GM12801 (cell line): ENCODE results near the gene ODC1.

Source experiments
- CTCF ChIP-seq: IDR thresholded peaks from one replicate; pipeline ENCODE4 v1.5.1; 2011; ENCODE audit warnings: control low read depth; ENCODE audit not compliant: insufficient read length; ENCODE audit errors: extremely low read depth

The ODC1 gene

DNA sequence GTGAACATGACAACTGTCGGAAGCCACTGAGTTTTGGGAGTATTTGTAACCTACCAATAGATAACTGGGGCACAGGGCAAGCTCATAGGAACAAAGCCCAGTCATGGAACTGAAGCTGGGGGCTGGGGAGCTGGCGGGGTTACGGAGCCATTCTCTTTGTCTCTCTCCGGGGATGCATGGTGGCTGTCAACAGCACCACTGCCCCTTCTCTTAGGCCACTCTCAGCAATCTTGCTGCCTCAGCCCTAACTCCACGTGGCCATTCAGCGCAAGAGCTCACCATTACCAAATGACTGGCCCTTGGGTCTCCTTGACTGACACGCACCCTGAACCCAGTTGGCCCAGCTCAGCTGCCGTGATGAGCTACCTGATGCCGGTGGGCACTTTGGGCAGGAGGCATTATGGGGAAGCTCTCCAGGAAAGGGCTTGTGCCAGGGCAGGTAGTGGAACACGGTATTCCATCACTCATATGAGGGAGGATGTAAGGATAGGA lies 33.6 kb upstream of the ODC1 start:
- TF ChIP-seq CTCF: no peak

DNA sequence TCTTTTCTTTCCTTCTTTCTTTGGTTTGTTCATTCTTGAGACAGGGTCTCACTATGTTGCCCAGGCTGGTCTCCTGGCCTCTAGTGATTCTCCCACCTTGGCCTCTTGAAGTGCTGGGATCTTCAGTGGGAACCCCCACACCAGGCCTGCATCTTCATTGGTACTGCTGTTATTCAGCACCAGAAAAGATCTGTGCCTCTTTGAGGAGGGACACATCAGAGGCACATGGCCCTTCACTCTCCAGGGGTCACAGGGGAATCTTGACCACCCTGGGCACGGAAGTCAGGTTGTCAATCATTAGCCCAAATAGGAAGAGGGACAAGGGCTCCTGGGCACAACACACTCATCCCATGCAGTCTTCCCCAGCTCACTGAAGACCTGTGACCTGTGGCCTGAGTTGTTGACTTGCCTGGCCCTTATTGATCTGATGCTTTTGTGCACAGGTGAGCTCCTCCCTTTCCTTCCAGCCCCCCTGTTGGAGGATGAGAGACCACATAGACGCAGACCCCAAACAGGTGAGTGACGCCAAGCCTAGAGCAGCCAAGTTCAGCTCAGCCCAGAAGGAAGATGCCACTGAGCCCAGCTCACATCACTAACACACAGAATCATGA lies 33.0 kb upstream of the ODC1 start:
- no peak for TF ChIP-seq CTCF

DNA sequence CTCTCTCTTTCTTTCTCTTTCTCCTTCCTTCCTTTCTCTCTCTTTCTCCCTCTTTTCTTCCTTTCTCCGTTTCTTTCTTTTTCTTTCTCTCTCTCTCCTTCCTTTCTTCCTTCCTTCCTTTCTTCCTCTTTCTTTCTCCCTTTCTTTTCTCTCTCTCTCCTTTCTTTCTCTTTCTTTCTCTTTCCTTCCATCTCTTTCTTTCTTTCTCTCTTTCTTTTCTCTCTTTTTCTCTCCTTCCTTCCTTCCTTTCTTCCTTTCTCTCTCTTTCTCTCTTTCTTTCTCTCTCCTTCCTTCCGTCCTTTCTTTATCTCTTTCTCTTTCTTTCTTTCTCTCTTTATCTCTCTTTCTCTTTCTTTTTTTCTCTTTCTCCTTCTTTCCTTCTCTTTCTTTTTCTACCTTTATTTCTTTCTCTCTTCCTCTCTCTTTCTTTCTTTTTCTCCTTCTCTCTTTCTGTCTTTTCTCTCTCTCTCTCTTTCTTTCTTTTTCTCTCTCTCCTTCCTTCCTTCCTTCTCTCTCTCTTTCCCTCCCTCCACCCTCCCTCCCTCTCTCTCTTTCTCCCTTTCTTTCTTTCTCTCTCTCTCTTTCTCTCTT lies 32.3 kb upstream of the ODC1 start:
- TF ChIP-seq CTCF: no peak

GRCh38 chr2:10478916-10479315 lies 30.8 kb upstream of the ODC1 start:
- TF ChIP-seq CTCF: no peak

DNA sequence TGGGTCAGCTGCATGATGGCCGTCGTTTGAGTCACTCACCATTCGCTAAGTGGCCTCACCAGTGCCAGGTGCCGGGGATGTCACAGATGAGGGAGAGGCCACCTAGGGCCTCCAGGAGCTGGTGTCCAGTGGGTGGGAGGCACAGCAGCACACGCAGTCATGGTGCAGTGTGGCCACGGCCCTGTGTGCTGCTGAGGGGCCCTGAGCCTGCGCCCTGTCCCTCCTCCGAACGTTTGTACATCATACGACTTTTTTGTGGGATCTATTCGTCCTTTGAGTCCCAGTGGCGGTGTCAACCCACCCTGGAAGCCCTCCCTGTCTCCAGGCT lies 30.1 kb upstream of the ODC1 start:
- no peak for TF ChIP-seq CTCF

DNA sequence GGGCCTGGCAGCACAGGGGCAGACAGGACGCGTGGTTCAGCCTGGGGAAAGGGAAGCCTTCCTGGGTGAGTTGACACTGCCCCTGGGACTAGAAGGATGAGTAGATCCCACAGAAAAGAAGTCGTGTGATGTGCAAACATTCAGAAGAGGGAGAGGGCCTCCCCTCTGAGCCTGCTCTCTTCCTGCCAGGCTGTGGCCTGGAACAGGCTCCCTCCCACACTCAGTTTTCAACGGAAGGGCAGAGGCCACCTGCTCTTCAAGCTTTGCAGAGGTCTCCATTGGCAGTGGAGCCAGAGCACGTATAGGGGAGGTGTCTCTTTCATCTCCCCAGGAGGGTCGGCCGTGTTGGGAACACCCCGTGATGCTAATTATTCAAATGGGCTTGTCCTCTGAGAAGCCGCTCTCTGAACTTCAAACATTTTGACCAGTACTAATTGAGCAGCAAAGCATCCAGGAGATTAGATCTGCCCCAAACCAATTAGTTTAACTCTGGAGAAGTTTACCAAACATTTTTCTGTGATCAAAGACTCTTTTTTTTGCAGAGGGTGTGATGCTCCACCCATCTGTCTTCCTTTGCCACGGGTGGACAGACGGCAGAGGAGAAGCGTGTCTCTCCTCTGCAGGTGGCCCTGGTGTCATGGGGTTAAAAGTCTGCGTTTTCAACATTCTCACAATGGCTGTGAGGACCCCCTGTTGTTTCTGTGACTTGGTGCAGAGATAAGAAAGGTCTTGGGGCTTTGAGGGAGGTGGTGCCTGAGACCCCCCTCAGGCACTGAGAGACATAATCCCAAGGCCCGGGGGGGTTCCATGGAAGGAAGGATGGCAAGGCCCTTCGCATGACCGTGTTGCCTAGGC lies 29.5 kb upstream of the ODC1 start:
- TF ChIP-seq CTCF: no peak

DNA sequence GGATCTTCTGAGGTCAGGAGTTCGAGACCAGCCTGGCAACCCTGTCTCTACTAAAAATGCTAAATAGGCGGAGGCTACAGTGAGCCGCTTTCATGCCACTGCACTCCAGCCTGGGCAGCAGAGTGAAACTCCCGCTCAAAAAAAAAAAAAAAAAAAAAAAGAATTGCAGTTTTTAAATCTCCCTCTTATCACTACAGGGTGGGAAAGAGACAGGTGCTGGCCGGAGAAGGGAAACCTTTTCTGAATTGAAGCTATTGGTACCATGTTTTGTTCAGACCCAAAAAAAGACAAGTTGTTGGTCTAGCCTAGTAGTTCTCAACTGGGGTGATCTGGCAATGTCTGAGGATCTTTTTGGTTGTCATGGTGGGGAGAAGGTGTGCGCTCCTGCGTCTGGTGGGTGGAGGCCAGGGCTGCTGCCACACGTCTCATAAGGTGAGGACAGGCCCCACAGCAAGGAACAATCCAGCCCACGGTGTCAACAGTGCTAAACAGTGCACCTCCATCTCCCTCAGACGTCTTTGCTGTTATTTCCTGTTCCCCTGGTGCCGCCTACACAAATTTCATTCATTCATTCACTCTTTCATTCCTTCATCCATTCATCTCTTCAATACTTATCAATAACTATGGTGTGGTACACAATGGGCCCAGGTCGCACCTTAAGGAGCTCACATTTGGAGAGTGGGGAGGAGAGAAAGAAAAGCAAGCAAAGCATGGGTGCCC lies 28.8 kb upstream of the ODC1 start:
- no peak for TF ChIP-seq CTCF
